ENCODE measurements around the gene PALM3. TPM values are rescaled to one million over a fixed set of nuclear protein-coding genes. Genes with fewer than 3 reads are reported as not detected.
A peak's percentile ranks its signal among the peaks of the same experiment; 100 is the strongest.

The PALM3 gene
- total and polyA plus RNA-seq, 12 donors, result 0.14 to 0.94 (median 0.33) TPM; not detected in 6

GRCh38 chr19:14054721-14055120 lies 7.2 kb downstream of the PALM3 start:
- Histone ChIP-seq H3K9me3 (peaks cover 0 to 11% (median 0%) of the 10 kb centered on the region in 11 donors), H3K4me3 (no peak overlapping the region), H3K27ac (no peak overlapping the region), H3K36me3 (peaks cover 0 to 33% (median 0%) of the 10 kb centered on the region in 9 donors), H3K4me1 (peaks cover 0 to 17% (median 5%) of the 10 kb centered on the region in 9 donors), H3K27me3 (peaks cover 0 to 34% (median 22%) of the 10 kb centered on the region in 7 donors)
- intact Hi-C loops (cut with DNase I), result loop anchor here in 3 of 10 donors (5.0 kb wide), 2 partner anchors 162 to 172 kb away; no protein-coding TSS in a partner anchor
- ATAC-seq, result peak in 1 of 8 donors; percentile 10
- DNase-seq, result no peak
- no peak for TF ChIP-seq CTCF (IDR thresholded peaks at IDR 0.05)
- WGBS, 2 donors, result 58 to 63% methylated on average over 11 of the region's 11 CpGs

- Histone ChIP-seq H3K27me3 (peaks cover 0 to 28% (median 15%) of the 10 kb centered on the region in 7 donors), H3K4me1 (peaks cover 0 to 17% (median 5%) of the 10 kb centered on the region in 9 donors), H3K4me3 (no peak overlapping the region), H3K9me3 (peaks cover 0 to 11% (median 0%) of the 10 kb centered on the region in 11 donors), H3K36me3 (peaks cover 0 to 36% (median 0%) of the 10 kb centered on the region in 9 donors), H3K27ac (no peak overlapping the region)
- intact Hi-C loops (cut with DNase I), result loop anchor here in 3 of 10 donors (5.0 kb wide), 2 partner anchors 162 to 172 kb away; no protein-coding TSS in a partner anchor
- no peak for TF ChIP-seq CTCF (IDR thresholded peaks at IDR 0.05)
- DNase-seq (no peak), ATAC-seq (no peak)
- 79 to 84% methylated on average over 6 of the region's 6 CpGs for WGBS, 2 donors
Measured at GRCh38 chr19:14054099-14054498, 7.8 kb downstream of the PALM3 start.

- ATAC-seq, result no peak
- H3K27ac ChIP-seq, result no peak overlapping the region
- peaks cover 0 to 42% (median 0%) of the 10 kb centered on the region in 9 donors for H3K36me3 ChIP-seq
- no peak for TF ChIP-seq CTCF (IDR thresholded peaks at IDR 0.05)
- peaks cover 0 to 12% (median 0%) of the 10 kb centered on the region in 11 donors for H3K9me3 ChIP-seq
- intact Hi-C loops (cut with DNase I), result loop anchor here in 3 of 10 donors (5.0 kb wide), 2 partner anchors 161 to 171 kb away; no protein-coding TSS in a partner anchor
- no peak for DNase-seq
- peaks cover 0 to 12% (median 5%) of the 10 kb centered on the region in 9 donors for H3K4me1 ChIP-seq
- no peak overlapping the region for H3K4me3 ChIP-seq
- peaks cover 0 to 22% (median 9%) of the 10 kb centered on the region in 7 donors for H3K27me3 ChIP-seq
- WGBS, 2 donors, result 91 to 93% methylated on average over 11 of the region's 11 CpGs
Measured at GRCh38 chr19:14053500-14053899, 8.4 kb downstream of the PALM3 start.

GRCh38 chr19:14053032-14053431 lies 8.8 kb downstream of the PALM3 start:
- Histone ChIP-seq H3K27me3 (peaks cover 0 to 18% (median 5%) of the 10 kb centered on the region in 7 donors), H3K4me1 (peaks cover 0 to 9% (median 5%) of the 10 kb centered on the region in 9 donors), H3K4me3 (no peak overlapping the region), H3K27ac (no peak overlapping the region), H3K9me3 (peaks cover 0 to 14% (median 0%) of the 10 kb centered on the region in 11 donors), H3K36me3 (peaks cover 0 to 45% (median 0%) of the 10 kb centered on the region in 9 donors)
- intact Hi-C loops (cut with DNase I), result loop anchor here in 3 of 10 donors (5.0 kb wide), 2 partner anchors 161 to 171 kb away; no protein-coding TSS in a partner anchor
- no peak for TF ChIP-seq CTCF (IDR thresholded peaks at IDR 0.05)
- DNase-seq (no peak), ATAC-seq (no peak)
- 95% methylated on average over 3 of the region's 3 CpGs for WGBS, 2 donors

Measured in heart right ventricle (tissue), 16 donors.